Right lobe of liver (tissue), 4 donors: ENCODE data around the gene NPAS4.

Source experiments
- POLR2A ChIP-seq: fragments of 450-650 bp; IDR thresholded peaks from one replicate; pipeline ENCODE4 v1.6.1; 2017; ENCODE audit warnings: antibody characterized with exemption, mild to moderate bottlenecking
- TF ChIP-seq, protein P1 (sequence below), 4 donors: fragments of 200-600 bp in 3 of 4; fragments of 450-650 bp in 1 of 4; IDR thresholded peaks; one replicate each; pipeline versions ENCODE4 v1.5.1 to v1.8.0; 2016 to 2022; ENCODE audit warnings: antibody characterized with exemption in 4 of 4, mild to moderate bottlenecking in 2 of 4
- donor health status: DM: no; HTN: no; CAD: no.
- donor health status: DM: no; HTN: no; CAD: no.
- donor health status: DM: no; HTN: yes; CAD: no.

DNA sequence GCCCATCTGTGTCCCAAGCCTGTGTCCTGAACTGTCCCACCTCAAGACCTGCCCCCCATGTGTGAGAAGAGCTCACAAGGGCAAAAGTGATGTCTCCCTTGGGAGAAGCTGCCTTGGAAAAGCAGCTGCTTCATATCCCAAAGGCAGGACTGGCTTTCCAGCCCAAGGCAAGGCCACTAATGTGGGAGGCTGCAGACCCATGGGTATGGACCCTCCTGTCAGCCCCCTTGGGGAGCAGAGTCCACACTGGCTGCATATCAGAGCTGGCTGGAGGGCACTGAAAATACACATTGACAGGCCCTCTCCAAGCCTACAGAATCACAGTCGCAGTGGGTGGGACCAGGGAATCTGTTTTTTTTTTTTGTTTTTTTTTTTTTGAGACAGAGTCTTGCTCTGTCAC is 48.6 kb downstream of the NPAS4 start:
- TF ChIP-seq, protein P1, sequence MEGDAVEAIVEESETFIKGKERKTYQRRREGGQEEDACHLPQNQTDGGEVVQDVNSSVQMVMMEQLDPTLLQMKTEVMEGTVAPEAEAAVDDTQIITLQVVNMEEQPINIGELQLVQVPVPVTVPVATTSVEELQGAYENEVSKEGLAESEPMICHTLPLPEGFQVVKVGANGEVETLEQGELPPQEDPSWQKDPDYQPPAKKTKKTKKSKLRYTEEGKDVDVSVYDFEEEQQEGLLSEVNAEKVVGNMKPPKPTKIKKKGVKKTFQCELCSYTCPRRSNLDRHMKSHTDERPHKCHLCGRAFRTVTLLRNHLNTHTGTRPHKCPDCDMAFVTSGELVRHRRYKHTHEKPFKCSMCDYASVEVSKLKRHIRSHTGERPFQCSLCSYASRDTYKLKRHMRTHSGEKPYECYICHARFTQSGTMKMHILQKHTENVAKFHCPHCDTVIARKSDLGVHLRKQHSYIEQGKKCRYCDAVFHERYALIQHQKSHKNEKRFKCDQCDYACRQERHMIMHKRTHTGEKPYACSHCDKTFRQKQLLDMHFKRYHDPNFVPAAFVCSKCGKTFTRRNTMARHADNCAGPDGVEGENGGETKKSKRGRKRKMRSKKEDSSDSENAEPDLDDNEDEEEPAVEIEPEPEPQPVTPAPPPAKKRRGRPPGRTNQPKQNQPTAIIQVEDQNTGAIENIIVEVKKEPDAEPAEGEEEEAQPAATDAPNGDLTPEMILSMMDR (IDR thresholded peaks at IDR 0.05) = no peak
- TF ChIP-seq POLR2A = no peak
